ENCODE results near the gene SEC22A. TPM values are rescaled to one million over a fixed set of nuclear protein-coding genes. Genes with fewer than 3 reads are reported as not detected.

Gene SEC22A
- total and polyA plus RNA-seq, 2 of the 13 experiments (the other 11 are each of a cell fraction or from before 2014, with no cell fraction given): 14.1 to 17.3 TPM

GRCh38 chr3:123315271-123315595 lies 113.5 kb downstream of the SEC22A start (continued):
- TF ChIP-seq HOXA9 (CRISPR knock-in tag; IDR thresholded peaks at IDR 0.05; ENCODE audit: borderline replicate concordance) (no peak), GATAD1 (CRISPR knock-in tag; IDR thresholded peaks at IDR 0.05) (no peak), ZNF33B (CRISPR knock-in tag; IDR thresholded peaks at IDR 0.05) (no peak)

GRCh38 chr3:123317716-123318115 lies 116.0 kb downstream of the SEC22A start:
- no peak overlapping the region for H3K9ac ChIP-seq (ENCODE audit: insufficient read depth, low read depth, low read length)
- H3K27ac ChIP-seq (ENCODE audit: extremely low read length, insufficient read depth, low read length): no peak overlapping the region
- intact Hi-C loops (cut with micrococcal nuclease; ENCODE audit: unreplicated experiment) (no loop called here), in situ Hi-C loops (cut with HindIII; ENCODE audit: extremely low pct_ligation_motif_present, low pct_unique_long_range_greater_than_20kb) (no loop called here)
- H3K4me1 ChIP-seq (ENCODE audit: insufficient read depth, low read length): no peaks in the 10 kb centered on the region
- peaks cover 5 to 46% of the 10 kb centered on the region in 2 experiments; a peak in 3 of 5 replicates for H3K27me3 ChIP-seq (ENCODE audit: control insufficient read depth in 1 of 2, insufficient read depth in 2 of 2, low read length in 2 of 2)
- H3K79me2 ChIP-seq (ENCODE audit: insufficient read depth, low read length): no peaks in the 10 kb centered on the region
- FAIRE-seq (no peak), ATAC-seq (no peak), DNase-seq (ENCODE audit: low spot score) (no peak)
- no peak overlapping the region for H3K4me2 ChIP-seq (ENCODE audit: low read depth, low read length)
- CTCF ChIA-PET (ENCODE audit: low intra/inter-chr PET ratio, low total read pairs): no interaction called here
- no TSS peak for BruUV-seq (replicated peaks)
- WGBS (ENCODE audit: low lambda C conversion rate): 37% methylated on average over 9 of the region's 14 CpGs
- H4K20me1 ChIP-seq (ENCODE audit: insufficient read depth, low read length): no peaks in the 10 kb centered on the region
- no peak overlapping the region for H3K4me3 ChIP-seq (replicated peaks in 1 of 3; ENCODE audit: insufficient read depth in 1 of 3, low read depth in 2 of 3, low read length in 3 of 3)
- H3K36me3 ChIP-seq (replicated peaks in 1 of 2; ENCODE audit: control insufficient read depth in 1 of 2, insufficient read depth in 2 of 2, low read length in 2 of 2): no peaks in the 10 kb centered on the region
- POLR2A ChIA-PET: no interaction called here
- no peaks in the 10 kb centered on the region for H3K9me3 ChIP-seq (ENCODE audit: low read length)
- H2AFZ ChIP-seq (ENCODE audit: low read length): no peak overlapping the region
- TF ChIP-seq SMAD9 (CRISPR knock-in tag; IDR thresholded peaks at IDR 0.05): no peak
- no peak for TF ChIP-seq NFYC (CRISPR knock-in tag; IDR thresholded peaks at IDR 0.05)
- no peak for TF ChIP-seq NFAT5 (CRISPR knock-in tag; IDR thresholded peaks at IDR 0.05)
- no peak for TF ChIP-seq TEAD3 (CRISPR knock-in tag; optimal IDR thresholded peaks at IDR 0.05; ENCODE audit: borderline replicate concordance)
- TF ChIP-seq BORCS8-MEF2B (CRISPR knock-in tag; IDR thresholded peaks at IDR 0.05): no peak
- TF ChIP-seq RAD51 (IDR thresholded peaks at IDR 0.05; ENCODE audit: borderline replicate concordance): no peak
- TF ChIP-seq NR0B2 (CRISPR knock-in tag; IDR thresholded peaks at IDR 0.05): no peak
- no peak for TF ChIP-seq ZNF329 (CRISPR knock-in tag; IDR thresholded peaks at IDR 0.05; ENCODE audit: low read depth)
- no peak for TF ChIP-seq ZHX2 (IDR thresholded peaks at IDR 0.05; ENCODE audit: low read depth)
- no peak for TF ChIP-seq ZHX2 (CRISPR knock-in tag; IDR thresholded peaks at IDR 0.05; ENCODE audit: borderline replicate concordance)
- no peak for TF ChIP-seq TBL1XR1 (IDR thresholded peaks at IDR 0.05; ENCODE audit: borderline replicate concordance, low read length, partially characterized antibody)
